Rectal smooth muscle tissue (tissue), 1 donor: Measurements from ENCODE around the gene TSHZ2.

ENCODE experiments used
- H3K27ac ChIP-seq: one replicate; pipeline ENCODE4 v1.7.0; 2013; ENCODE audit warnings: low read depth, low read length, inconsistent platforms
- H3K27me3 ChIP-seq: one replicate; pipeline ENCODE4 v1.7.0; 2013; ENCODE audit warnings: low read length; ENCODE audit not compliant: control insufficient read depth, insufficient read depth
- H3K36me3 ChIP-seq: one replicate; pipeline ENCODE4 v1.7.0; 2013; ENCODE audit warnings: low read length; ENCODE audit not compliant: control insufficient read depth, insufficient read depth
- H3K4me1 ChIP-seq: one replicate; pipeline ENCODE4 v1.7.0; 2013; ENCODE audit warnings: low read length; ENCODE audit not compliant: control insufficient read depth, insufficient read depth
- H3K4me3 ChIP-seq: one replicate; pipeline ENCODE4 v1.7.0; 2013; ENCODE audit warnings: low read length
- H3K9ac ChIP-seq: one replicate; pipeline ENCODE4 v1.7.0; 2013; ENCODE audit warnings: low read length

Gene TSHZ2

DNA sequence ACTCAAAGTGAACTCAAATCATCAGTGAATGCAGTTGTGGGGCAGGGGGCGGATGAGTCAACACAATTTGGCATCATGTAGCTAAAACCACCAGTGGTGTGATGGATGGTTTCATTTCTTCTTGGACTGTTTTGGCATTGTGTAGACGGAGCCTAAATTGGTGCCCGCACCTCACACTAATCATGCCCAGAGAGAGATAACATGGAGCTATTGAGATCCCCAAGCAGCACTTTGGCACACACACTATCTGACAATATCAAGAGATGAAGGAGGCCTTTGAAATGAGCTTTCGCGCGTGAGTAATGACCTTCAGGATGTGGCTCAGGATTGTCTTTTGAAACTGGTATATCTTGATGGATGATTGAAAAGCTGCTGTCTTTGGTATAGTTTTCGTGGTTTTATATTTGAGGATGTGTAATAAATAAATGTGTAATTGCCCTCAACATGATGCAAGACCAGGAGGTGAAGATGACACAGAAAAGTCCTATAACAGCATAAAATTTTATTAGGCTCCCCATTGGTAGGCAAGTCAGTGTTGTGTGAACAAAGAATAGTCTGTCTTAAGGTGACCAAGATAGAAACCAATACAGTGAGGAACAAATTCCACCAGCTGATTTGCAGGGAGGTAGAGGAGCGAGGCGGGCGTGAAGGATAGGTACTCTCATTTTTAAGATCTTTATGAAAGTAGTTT is 174.2 kb downstream of the TSHZ2 start:
- Histone ChIP-seq H3K27me3 (no peaks in the 10 kb centered on the region), H3K27ac (no peak overlapping the region), H3K4me3 (no peak overlapping the region), H3K9ac (no peak overlapping the region), H3K36me3 (no peaks in the 10 kb centered on the region), H3K4me1 (peaks cover 5% of the 10 kb centered on the region)

DNA sequence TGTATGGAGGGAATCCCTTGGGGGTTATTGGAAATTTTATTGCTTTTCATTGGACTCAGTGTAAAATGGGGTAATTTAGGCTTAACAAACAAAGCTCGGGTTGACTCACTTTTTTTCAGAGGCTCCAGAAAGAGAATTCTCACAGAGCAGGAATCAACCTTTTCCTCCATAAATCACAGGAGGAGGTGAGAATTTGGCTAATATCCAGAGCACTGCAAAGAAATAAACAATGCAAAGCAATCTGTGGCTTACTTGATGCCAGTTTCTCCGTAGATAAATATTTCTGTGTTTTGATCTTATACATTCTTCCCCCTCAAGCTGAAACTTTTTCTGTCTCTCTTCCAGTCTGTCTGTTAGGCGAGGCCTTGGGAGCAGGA is 176.6 kb downstream of the TSHZ2 start:
- Histone ChIP-seq H3K27me3 (no peaks in the 10 kb centered on the region), H3K4me1 (peaks cover 5% of the 10 kb centered on the region), H3K27ac (no peak overlapping the region), H3K9ac (no peak overlapping the region), H3K4me3 (no peak overlapping the region), H3K36me3 (no peaks in the 10 kb centered on the region)

DNA sequence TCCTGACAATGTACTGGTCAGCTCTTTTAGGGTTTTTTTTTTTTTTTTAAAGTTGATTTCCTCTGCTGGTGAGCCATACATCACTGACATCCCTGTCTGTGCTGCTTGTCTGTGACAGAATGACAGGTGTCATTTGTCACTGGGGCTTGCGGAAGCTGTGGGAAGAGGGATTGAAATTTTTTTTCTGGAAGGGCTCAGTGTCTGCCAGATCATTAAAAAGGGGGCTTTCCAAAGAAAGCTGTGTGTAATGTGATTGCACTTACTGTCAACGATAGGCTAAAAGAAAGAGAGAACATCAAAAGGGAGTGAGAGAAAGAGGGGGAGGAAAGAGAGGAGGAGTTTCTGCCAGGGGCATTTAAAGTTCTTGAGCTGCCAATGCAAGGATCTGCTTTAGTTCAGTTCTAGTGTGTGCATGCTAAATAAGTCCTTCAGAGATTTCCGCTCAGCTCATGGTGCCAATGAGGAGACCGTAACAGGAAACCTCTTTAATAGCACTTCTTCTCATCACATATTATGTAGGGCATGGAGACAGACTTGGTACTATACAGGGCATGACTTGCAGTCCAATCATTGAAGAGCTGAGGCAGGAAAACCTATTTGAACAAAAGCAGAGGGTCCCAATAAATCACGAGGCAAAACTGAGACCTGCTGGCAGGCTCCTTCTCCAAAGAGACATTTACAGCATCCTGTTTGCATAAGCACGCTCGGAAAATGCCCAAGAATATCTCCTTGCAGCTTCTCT is 177.2 kb downstream of the TSHZ2 start:
- Histone ChIP-seq H3K9ac (no peak overlapping the region), H3K4me3 (peak overlapping the region; percentile 26), H3K27me3 (no peaks in the 10 kb centered on the region), H3K36me3 (no peaks in the 10 kb centered on the region), H3K4me1 (peaks cover 5% of the 10 kb centered on the region), H3K27ac (no peak overlapping the region)

DNA sequence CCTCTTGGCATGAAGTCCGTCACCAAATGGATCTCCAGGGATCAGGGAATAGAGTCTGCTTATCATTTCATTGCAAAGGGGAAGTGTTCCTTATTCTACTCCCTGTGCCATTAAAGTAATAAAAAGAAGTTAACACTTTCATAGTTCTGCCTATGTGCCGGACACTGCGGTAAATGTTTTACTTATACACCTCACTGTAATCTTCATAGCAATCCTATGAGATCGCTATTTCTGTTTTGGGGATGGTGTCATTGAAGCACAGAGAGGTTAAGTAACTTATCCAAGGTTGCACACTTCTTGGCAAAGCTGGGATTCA is 177.7 kb downstream of the TSHZ2 start:
- Histone ChIP-seq H3K9ac (no peak overlapping the region), H3K27me3 (no peaks in the 10 kb centered on the region), H3K4me1 (peaks cover 5% of the 10 kb centered on the region), H3K4me3 (peak overlapping the region; percentile 26), H3K27ac (no peak overlapping the region), H3K36me3 (no peaks in the 10 kb centered on the region)

DNA sequence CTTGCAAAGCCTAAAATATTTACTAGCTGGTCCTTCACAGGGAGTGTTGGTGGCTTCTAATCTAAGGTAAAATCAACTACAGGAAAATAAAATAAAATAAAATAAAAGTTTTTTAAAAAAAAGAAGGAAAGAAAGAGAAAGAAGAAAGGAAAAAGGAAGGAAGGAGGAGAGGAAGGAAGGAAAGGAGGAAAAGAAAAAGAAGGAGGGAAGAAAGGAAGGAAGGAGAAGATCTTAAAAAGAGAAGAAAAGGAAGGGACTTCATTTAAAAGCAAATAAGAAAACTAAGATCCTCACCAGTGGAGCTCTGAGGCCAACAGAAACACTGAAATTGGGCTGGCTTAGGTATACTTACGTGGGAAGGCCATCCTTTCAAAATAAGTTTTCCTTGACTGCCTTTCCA is 178.4 kb downstream of the TSHZ2 start:
- no peaks in the 10 kb centered on the region for H3K27me3 ChIP-seq
- H3K4me3 ChIP-seq: no peak overlapping the region
- H3K9ac ChIP-seq: no peak overlapping the region
- no peaks in the 10 kb centered on the region for H3K36me3 ChIP-seq
- no peak overlapping the region for H3K27ac ChIP-seq
- peaks cover 5% of the 10 kb centered on the region for H3K4me1 ChIP-seq

DNA sequence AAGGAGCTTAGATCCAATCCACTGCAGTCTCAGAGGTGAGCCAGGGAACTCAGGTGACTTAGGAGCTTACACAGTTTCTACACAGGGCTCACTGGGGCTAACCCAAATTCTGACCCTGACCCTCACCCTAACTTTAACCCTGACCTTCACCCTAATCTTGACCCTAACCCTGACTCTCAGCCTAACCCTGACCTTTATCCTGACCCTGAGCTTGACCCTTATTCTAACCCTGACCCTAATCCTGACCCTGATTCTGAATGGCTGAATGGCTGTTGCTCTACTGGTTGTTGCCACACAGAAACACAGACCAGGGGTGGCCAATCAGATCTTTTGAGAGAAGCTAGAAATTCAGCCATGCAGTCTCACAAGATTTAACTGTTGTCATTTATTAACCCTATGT is 180.1 kb downstream of the TSHZ2 start:
- H3K4me3 ChIP-seq: no peak overlapping the region
- H3K36me3 ChIP-seq: no peaks in the 10 kb centered on the region
- H3K4me1 ChIP-seq: peaks cover 5% of the 10 kb centered on the region
- no peaks in the 10 kb centered on the region for H3K27me3 ChIP-seq
- H3K27ac ChIP-seq: no peak overlapping the region
- no peak overlapping the region for H3K9ac ChIP-seq

DNA sequence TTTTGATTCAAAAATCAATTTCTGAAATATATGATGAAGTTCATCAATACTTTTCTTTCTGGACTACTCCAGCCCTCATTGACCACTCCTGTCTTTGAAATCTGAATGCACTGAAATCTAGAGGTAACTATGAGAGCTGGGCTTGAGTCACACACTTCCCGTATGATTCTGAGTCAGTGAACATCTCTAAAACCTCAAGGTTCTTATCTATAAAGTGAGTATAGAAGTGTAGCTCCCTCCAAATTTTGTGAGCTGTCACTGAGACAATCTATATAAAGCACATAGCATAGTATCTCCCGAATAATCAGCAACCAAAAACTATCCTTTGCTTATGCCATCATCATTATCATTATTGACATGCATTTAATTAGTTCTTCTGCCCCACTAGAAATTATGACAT is 182.4 kb downstream of the TSHZ2 start:
- Histone ChIP-seq H3K4me3 (no peak overlapping the region), H3K36me3 (no peaks in the 10 kb centered on the region), H3K27me3 (no peaks in the 10 kb centered on the region), H3K4me1 (peaks cover 4% of the 10 kb centered on the region), H3K27ac (no peak overlapping the region), H3K9ac (no peak overlapping the region)

DNA sequence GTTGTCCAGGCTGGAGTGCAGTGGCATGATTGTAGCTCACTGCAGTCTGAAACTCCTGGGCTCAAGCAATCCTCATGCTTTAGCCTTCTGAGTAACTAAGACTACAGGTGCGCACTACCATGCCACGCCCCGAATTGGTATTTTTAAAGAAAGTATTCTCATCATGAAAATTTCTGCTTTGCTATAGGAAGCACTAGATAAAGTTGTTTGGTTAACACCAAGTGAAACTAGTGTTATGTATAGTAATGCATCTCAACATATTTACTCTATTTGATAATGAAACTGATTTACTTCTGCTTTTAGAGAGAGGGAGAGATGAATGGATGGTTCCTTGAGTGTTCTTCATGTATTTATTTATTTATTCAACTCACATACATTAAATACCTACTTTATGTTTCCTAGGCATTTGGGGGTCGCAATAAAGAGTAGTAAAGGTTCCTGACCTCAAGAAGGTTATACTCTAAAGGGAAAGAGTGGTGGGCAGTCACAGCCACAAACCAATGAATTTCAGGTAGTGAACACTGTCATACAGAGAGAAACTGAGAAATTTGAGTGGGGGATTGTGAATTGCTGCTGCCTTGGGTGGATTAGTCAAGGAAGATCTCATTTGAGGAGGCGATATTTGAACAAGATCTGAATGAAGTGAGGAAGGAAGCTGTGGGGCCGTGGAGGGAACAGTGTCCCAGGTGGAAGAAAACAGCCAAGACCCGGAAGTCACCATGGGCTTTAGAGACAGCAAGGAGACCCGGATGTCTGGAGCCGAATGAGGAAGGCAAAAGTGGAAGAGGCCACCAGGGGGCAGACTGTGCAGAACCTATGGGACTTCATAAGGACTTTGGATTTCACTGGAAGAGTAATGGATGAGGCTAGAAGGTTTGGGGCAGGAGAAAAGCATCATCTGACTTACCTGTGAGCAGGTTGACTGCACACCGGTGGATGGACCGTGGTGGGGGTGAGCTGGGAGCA is 185.6 kb downstream of the TSHZ2 start:
- Histone ChIP-seq H3K27ac (no peak overlapping the region), H3K4me1 (no peaks in the 10 kb centered on the region), H3K9ac (no peak overlapping the region), H3K4me3 (no peak overlapping the region), H3K36me3 (no peaks in the 10 kb centered on the region), H3K27me3 (no peaks in the 10 kb centered on the region)

DNA sequence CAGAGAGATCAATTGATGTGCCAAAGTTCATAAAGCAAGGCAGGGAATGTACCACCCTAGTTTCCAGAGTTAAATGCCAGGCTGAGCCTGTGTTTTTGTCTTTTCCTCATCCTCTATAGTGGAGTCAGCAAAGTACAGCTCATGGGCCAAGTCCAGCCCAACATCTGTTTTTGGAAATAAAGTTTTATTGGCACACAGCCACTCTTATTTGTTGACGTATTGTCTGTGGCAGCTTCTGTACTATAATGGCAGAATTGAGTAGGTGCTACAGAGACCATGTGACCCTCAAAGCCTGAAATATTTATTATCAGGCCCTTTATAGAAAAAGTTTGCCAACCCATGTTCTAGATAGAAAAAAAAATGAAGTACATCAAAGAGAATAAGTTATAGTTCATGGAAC is 187.0 kb downstream of the TSHZ2 start:
- H3K4me1 ChIP-seq: no peaks in the 10 kb centered on the region
- no peak overlapping the region for H3K4me3 ChIP-seq
- H3K36me3 ChIP-seq: no peaks in the 10 kb centered on the region
- no peak overlapping the region for H3K27ac ChIP-seq
- H3K27me3 ChIP-seq: no peaks in the 10 kb centered on the region
- H3K9ac ChIP-seq: no peak overlapping the region

DNA sequence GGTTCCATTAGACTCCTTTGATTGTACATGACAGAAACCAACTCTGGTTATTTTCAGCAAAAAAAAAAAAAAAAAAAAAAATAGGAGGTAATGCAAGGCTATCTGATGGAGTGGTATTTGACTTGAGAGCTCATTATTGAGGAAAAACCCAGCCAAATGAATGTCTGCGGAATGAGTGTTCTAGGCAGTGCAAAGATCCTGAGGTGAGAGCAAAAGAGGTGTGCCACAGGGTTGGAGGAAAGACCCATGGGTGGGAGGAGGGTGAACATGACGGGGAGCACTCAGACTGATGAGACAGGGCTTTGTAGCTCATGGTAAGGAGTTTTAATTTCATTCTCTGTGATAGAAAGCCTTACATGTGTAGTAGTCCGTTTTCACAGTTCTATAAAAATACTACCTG is 188.9 kb downstream of the TSHZ2 start:
- no peaks in the 10 kb centered on the region for H3K4me1 ChIP-seq

DNA sequence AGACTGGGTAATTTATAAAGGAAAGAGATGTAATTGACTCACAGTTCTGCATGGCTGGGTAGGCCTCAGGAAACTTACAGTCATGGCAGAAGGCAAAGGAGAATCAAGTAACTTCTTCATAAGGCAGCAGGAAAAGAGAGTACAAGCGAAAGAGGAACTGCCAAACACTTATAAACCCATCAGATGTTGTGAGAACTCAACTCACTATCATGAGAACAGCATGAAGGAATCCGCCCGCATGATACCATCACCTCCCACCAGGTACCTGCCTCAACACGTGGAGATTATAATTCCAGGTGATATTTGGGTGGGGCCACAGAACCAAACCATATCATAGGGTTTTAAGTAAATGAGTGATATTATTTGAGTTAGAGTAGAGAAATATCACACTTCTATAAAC is 189.3 kb downstream of the TSHZ2 start:
- Histone ChIP-seq H3K9ac (no peak overlapping the region), H3K27ac (no peak overlapping the region), H3K4me1 (no peaks in the 10 kb centered on the region), H3K27me3 (no peaks in the 10 kb centered on the region), H3K4me3 (no peak overlapping the region), H3K36me3 (no peaks in the 10 kb centered on the region)

More for the DNA sequence above, 188.9 kb downstream of the TSHZ2 start:
- Histone ChIP-seq H3K9ac (no peak overlapping the region), H3K27me3 (no peaks in the 10 kb centered on the region), H3K4me3 (no peak overlapping the region), H3K36me3 (no peaks in the 10 kb centered on the region), H3K27ac (no peak overlapping the region)

DNA sequence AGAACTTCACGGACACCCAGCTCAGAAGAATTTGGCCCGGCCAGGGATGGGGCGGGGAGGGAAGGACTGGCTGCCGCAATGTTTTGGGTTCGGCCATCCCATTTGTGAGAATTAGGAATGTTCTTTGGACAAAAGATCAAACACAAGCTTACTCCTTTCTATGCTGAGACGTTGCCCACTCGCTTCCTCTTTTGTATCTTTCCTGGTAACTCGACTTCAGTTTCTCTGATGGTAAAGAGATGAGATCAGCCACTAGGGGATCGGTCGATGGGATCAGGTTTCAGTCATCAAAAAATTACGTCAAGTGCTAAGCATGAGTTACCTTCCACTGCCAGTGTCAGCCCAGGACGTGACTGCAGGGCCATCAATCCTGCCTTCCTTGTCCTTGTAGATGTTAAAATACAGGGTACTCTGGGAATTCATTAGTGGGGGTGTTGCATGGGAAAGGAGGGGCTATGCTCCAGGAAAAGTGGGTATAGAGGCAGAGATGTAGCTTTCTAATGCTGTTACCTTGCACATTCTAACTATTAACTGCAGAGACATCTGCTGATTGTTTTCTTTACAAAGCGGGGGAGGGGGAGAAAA is 190.2 kb downstream of the TSHZ2 start:
- Histone ChIP-seq H3K36me3 (no peaks in the 10 kb centered on the region), H3K9ac (no peak overlapping the region), H3K4me1 (no peaks in the 10 kb centered on the region), H3K27me3 (no peaks in the 10 kb centered on the region), H3K27ac (no peak overlapping the region), H3K4me3 (no peak overlapping the region)
